ENCODE measurements around the gene SCEL.
"Not testable (repeated sequence)": the region's sequence is repeated elsewhere in the genome, so short reads cannot be mapped to it uniquely, and the experiment has no call there.

The SCEL gene

DNA sequence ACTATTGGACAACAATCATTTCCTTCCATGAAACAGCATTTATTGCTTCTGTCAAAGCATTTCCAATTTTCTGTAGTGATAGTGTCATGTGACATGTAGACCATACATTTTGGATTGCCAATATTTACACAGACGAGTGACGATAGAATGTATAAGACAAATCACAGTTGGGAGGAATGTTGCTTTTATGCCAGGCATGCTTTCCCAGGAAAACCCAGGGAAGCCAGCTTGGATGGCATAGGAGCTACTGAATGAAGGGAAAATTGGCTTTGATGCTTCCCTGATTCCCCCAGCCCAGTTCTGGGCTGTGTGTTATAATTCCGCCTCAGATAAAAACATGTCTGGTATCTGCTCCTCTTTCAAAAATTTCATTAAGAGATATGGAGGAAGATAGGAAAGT is 22.5 kb downstream of the SCEL start:
- no peak for DNase-seq (ENCODE audit: low read depth)

DNA sequence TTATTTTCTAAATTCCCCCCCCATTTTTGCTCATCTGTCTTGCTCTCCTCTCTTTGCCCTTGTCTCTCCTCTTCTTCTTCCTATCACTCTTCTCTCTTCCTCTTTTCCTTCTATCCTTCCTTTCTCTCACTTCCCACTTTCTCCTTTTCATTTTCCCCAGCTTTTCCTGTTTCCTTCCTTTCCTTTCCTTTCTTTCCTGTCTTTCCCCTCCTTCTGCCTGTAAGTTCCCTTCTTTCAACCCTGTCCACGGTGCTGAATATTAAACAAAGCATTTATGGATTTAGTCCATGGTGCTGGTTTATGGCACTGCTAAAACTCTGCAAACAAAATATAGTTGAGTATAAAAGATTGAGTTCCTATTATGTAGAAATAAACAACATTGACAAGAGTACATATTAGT is 27.6 kb downstream of the SCEL start:
- no peak for DNase-seq (ENCODE audit: low read depth)

GRCh38 chr13:77565635-77566034 is 30.1 kb downstream of the SCEL start:
- no peak for DNase-seq (ENCODE audit: low read depth)

- no peak for DNase-seq (ENCODE audit: low read depth)
Observed at GRCh38 chr13:77571956-77572355, 36.5 kb downstream of the SCEL start.

DNA sequence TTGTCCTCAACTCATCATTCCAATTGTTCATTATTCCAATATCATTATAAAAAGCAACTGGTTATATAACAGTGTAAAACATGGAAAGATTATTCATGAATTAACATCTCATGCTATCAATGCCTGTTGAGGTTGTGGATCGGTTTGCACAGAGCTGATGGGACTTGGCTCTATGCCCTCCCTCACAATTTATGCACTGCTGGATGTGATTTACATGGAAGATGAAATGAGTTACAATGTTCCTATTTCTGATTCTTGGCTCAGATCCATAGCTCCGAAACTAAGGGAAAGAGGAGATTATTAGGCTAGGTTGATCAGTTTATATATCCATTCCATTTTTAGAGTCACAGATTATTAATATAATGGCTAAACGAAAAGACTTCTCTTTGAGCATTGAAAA is 38.6 kb downstream of the SCEL start:
- no peak for DNase-seq (ENCODE audit: low read depth)

DNA sequence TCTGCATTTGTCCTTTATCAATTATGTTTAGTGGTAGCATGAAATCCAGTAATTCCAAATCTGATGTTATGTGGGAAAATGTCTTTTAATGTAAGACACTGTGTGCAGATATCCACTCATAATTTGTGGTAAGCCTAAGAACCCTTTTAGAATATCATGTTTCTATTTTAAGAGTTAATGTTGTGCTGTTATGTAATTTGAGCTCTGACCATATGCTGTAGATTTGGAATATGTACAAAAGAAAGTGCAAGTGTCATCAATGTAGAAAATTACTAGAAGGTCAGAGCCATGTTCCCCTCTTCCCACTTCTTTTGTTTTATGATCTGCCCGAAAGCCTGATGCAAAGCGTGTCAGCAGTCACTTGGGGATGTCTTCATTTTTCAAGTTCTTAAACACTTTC is 44.5 kb downstream of the SCEL start:
- no peak for DNase-seq (ENCODE audit: low read depth)

- no peak for DNase-seq (ENCODE audit: low read depth)
Observed at GRCh38 chr13:77580748-77581147, 45.2 kb downstream of the SCEL start.

DNA sequence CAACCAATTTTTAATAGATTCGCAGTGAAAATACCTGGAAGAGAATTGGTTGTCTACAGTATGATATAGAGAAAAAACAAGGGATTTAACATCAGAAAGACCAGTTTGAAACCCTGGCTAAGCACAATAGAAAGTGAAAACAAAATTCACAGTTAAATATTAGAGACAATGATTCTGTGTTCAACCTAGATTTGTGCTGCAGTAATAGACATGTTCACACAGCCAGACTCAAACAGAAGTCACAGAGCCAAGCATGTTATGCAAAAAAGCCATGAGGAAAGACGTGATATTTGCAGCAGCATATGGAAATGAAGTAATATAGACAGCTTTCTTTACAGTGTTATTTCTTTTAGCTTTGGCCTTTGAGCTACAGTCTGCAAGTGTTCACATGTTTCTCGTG is 48.1 kb downstream of the SCEL start:
- DNase-seq (ENCODE audit: low read depth): no peak

GRCh38 chr13:77584106-77584505 is 48.6 kb downstream of the SCEL start:
- DNase-seq (ENCODE audit: low read depth): no peak

DNA sequence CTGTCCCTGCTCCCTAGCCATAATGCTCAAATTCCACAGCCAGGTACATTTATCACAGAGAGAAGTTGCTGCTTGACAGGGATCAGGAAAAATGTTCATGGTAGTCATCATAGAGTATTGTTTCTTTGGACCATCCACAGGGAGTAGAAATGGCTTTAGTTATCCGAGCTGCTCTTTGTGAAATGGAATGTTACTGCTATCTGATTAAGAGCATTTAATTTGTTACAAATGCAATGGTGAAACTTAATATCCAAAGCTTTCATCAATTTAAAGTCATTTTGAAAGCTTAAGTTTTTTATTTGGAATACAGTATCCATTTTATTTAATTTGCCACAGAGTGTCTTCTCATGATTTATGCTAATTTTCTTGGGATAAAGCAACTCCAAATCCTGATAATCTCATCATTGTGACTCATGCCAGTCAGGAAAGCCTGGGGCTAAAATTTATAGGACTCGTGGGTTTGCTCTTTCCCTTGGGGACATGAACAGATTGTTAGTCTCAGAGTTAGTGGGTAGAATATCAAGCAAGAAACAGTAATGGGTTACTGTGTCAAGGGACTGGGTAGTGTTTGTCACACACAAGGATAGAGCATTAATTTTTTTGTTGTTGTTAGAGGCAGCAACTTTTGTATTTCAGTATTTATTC is 59.8 kb downstream of the SCEL start:
- no peak for DNase-seq (ENCODE audit: low read depth)

DNA sequence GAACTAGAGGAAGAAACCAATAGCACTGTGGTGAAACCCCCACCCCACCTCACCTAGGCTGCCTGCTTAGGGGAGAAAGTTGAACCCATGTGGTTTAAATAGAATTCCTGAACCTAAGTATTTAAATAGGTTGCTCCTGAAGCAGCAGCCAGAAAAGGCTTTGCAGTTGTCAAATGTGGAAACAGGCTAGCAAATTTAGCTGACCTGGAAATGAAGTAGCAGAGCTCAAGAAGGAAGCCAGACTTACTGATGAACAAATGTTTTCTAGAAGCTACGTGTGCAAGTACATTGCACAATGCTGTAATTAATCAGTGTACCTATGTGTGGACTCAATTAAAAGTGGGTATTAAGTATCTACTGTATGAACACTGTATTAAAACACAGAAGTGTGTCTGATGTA is 61.3 kb downstream of the SCEL start:
- DNase-seq (ENCODE audit: low read depth): no peak

- DNase-seq (ENCODE audit: low read depth): no peak
Observed at GRCh38 chr13:77599351-77599750, 63.8 kb downstream of the SCEL start.

GRCh38 chr13:77600701-77601100 is 65.2 kb downstream of the SCEL start:
- no peak for DNase-seq (ENCODE audit: low read depth)

DNA sequence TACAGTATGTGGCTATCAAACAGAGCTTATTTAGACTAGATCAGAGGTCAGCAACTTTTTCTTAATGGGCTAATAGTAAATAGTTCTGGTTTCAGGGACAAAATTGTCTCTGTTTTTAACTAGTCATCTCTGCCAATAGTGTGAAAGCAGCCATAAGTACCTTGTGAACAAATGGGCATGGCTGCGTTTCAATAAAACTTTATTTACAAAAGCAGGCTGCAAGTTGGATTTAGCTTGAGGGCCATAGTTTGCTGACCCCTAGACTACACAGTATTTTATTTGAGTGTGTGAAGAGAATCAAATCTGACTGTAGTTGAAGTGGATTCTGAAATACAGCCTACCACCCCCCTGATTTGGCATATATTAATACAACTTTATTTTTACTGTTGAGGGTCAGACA is 75.6 kb downstream of the SCEL start:
- no peak for DNase-seq (ENCODE audit: low read depth)

DNA sequence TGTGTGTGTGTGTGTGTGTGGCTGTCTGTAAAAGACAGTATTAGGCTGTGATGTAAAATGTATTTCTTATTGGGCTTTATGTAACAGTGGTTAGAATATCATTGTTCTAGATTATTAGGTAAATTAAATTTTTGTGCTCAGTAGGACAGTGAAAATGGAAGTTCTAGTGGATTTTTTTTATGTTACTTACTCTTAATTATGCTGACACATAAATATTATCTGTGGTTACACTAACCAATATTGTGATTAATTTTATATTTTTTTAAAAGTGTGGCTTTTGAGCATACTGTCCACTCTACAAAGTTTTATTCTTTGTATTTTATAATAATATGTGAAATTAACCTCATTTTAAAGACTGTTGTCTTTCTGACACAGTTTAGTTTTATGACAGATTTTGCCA is 80.5 kb downstream of the SCEL start:
- DNase-seq (ENCODE audit: low read depth): no peak

DNA sequence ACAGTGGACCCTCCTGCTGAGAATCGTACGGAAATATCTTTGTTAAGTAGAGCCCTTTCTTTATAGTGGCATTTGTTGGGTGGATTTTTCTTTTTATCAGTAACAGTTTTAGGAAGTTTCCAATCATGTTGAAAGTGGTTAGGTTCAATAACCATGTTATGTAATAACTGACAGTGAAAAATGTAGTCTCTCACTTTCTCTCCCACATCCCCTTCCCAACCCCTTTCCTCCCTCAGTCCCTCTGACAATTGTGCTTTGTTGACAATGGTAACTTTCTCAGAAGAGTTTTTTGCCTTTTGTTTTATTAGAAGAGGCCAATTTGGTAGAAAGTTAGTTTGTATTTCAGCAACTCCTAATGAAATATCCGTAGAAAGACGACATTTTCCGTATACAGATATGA is 84.1 kb downstream of the SCEL start:
- no peak for DNase-seq (ENCODE audit: low read depth)

DNA sequence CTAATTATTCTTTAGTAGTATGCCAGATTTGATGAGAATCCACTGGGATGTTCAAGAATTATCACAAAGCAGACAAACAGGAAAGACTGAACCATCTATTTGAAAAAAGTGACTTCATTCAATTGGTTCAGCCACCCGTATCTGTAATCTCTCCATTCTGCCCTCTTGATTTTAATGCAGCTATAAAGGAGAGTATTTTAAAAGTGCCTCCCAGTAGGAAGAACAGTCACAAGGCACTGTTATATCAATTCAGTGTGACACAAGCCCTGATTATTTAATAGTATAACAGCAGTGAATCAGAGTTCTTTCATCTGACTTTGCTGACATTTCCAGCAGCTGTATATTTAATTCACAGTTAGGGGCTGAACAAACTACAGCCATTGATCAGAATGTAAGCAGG is 84.6 kb downstream of the SCEL start:
- no peak for DNase-seq (ENCODE audit: low read depth)

- DNase-seq (ENCODE audit: low read depth): no peak
Observed at GRCh38 chr13:77623806-77624205, 88.3 kb downstream of the SCEL start.

DNA sequence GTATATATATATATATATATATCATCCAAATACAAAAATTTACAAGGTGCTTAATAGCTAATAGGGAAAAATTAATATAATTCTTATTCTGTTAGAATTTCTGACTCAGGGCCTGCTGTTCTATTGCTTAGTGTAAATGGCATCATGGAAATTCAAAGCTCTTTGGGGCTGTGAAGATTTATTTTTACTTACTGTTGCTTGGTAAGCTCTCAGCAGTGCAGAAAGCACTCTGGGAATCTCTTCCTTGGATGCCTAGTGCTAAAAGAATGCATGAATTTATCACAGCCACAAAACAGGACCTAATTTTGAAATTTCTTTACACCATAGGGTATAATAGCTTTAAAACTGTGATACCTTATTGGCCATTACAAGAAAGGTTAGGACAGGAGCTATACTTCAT is 92.7 kb downstream of the SCEL start:
- no peak for DNase-seq (ENCODE audit: low read depth)

GRCh38 chr13:77637588-77637987 is 102.1 kb downstream of the SCEL start:
- DNase-seq (ENCODE audit: low read depth): no peak

DNA sequence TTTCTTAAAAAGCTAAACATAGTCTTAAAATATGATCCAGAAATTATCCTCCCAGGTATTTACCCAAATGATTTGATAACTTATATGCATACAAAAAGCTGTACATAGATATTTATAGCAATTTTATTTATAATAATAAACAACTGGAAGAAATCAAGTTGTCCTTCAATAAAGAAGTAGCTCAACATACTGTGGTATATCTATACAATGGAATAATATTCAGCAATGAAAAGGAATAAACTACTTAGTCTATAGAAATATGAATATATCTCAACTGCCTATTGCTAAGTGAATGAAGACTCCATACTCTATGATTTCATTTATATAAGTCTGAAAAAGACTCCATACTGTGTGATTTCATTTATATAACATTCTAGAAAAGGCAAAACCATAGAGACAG is 114.9 kb downstream of the SCEL start:
- no peak for DNase-seq (ENCODE audit: low read depth)

DNA sequence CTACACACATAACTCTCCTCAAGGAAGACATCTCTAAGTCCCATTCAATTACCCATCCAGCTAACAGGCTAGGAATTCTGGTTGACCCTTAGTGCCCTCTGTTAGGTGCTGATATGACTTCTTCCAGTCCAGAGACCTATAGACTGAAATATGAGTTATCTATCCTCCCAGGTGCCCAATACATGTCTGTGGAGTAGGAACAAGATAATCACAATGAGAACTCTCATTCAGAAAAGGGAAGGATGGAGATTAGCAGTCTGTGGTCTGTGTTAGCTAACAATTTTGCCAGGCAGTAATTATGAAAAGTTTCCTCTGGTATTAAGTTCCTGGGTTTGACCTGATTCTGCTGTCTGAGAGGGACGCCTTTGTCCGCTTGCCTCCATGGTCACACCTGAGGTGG is 117.8 kb downstream of the SCEL start:
- no peak for DNase-seq (ENCODE audit: low read depth)

DNA sequence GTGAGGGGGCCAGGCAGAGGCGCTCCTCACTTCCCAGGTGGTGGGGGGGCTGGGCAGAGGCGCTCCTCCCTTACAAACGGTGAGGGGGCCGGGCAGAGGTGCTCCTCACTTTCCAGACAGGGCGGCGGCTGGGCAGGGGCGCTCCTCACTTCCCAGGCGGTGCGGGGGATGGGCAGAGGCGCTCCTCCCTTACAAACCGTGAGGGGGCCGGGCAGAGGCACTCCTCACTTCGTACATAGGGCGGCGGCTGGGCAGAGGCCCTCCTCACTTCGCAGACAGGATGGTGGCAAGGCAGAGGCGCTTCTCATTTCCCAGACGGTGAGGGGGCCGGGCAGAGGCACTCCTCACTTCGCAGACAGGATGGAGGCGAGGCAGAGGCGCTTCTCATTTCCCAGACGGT is 124.5 kb downstream of the SCEL start:
- not testable (repeated sequence) for DNase-seq (ENCODE audit: low read depth)

GRCh38 chr13:77660841-77661250 is 125.3 kb downstream of the SCEL start:
- no peak for DNase-seq (ENCODE audit: low read depth)

- DNase-seq (ENCODE audit: low read depth): not testable (repeated sequence)
Observed at GRCh38 chr13:77662301-77662700, 126.8 kb downstream of the SCEL start.

All from stimulated activated CD8-positive, alpha-beta memory T cell treated with anti-CD3 and anti-CD28 coated beads, Interleukin-15, amount 100 ng/mL, for 1 hour (primary cell).